K562 (cell line): ENCODE results near the gene ZNF584. TPM values are rescaled to one million over a fixed set of nuclear protein-coding genes. Genes with fewer than 3 reads are reported as not detected.

ENCODE experiments used
- BCL6 ChIP-seq: fragments of 250-450 bp; sonication (Bioruptor Pico); IDR thresholded peaks from 2 replicates; pipeline ENCODE4 v1.4.0; 2020
- ETV6 ChIP-seq, 3 experiments: fragments of 150-350 bp in 1 of 3; sonication (generic) in 1 of 3; formaldehyde crosslinking in 1 of 3; IDR thresholded peaks; 2 replicates each; pipeline versions ENCODE4 v1.6.1 to v1.8.0; 2014 to 2022; ENCODE audit warnings: borderline replicate concordance in 2 of 3, low read depth in 2 of 3, antibody characterized with exemption in 1 of 3, low read length in 1 of 3, mild to moderate bottlenecking in 1 of 3, missing genetic modification reagents in 1 of 3
- FOXJ3 ChIP-seq: sonication (generic); formaldehyde crosslinking; IDR thresholded peaks from 2 replicates; pipeline ENCODE4 v1.4.0; 2020; ENCODE audit warnings: mild to moderate bottlenecking, missing genetic modification reagents
- KHSRP ChIP-seq: fragments of 450-650 bp; IDR thresholded peaks from 2 replicates; pipeline ENCODE4 v1.6.1; 2017
- NFIC ChIP-seq: fragments of 450-650 bp; IDR thresholded peaks from 2 replicates; pipeline ENCODE4 v1.6.1; 2017; ENCODE audit warnings: mild to moderate bottlenecking, inconsistent platforms
- RB1 ChIP-seq: fragments of 450-650 bp; IDR thresholded peaks from 2 replicates; pipeline ENCODE4 v1.6.1; 2017; ENCODE audit warnings: low read depth, mild to moderate bottlenecking
- SMARCA5 ChIP-seq: fragments of 450-650 bp; IDR thresholded peaks from 2 replicates; pipeline ENCODE4 v1.6.1; 2016
- ZC3H4 ChIP-seq: sonication (generic); formaldehyde crosslinking; IDR thresholded peaks from 2 replicates; pipeline ENCODE4 v1.9.0; 2021; ENCODE audit warnings: missing genetic modification reagents, borderline replicate concordance
- ZNF444 ChIP-seq: fragments of 250-450 bp; sonication (Bioruptor Pico); IDR thresholded peaks from 2 replicates; pipeline ENCODE4 v1.4.0; 2020; ENCODE audit warnings: mild to moderate bottlenecking, moderate library complexity
- ZNF79 ChIP-seq: fragments of 250-450 bp; sonication (Bioruptor Pico); IDR thresholded peaks from 2 replicates; pipeline ENCODE4 v1.4.0; 2020; ENCODE audit warnings: low read depth, mild to moderate bottlenecking, moderate library complexity
- polyA plus RNA-seq, 8 experiments: library from polyadenylated mRNA; depleted of rRNA in 4 of 8; stranded (reverse) in 5 of 8; unstranded in 3 of 8; fragments of >200 nt; fragmentation: Nextera tagmentation in 2 of 8; fragmentation: Illumina TruSeq in 1 of 8; extraction: Ambion mirVana in 2 of 8; extraction: Trizol in 1 of 8; gene quantifications; 2 replicates each; pipeline versions ENCODE4 v1.2.1 to v1.2.3, GENCODE V29; 2011 to 2014; ENCODE audit warnings: inconsistent platforms in 1 of 8, missing spikeins in 1 of 8
- total RNA-seq, 7 experiments: library from RNA; depleted of rRNA in 6 of 7; stranded (reverse); fragments of >200 nt in 6 of 7; fragmentation: Illumina TruSeq in 2 of 7; extraction: Trizol in 2 of 7; gene quantifications; 2 replicates each; pipeline versions ENCODE4 v1.2.1 to v1.2.3, GENCODE V29; 2011 to 2021; ENCODE audit warnings: low replicate concordance in 1 of 7
- TF ChIP-seq, protein P1 (sequence below): fragments of 450-650 bp; IDR thresholded peaks from 2 replicates; pipeline ENCODE4 v1.6.1; 2016; ENCODE audit warnings: antibody characterized with exemption
- TF ChIP-seq, protein P2 (sequence below), 3 experiments: fragments of 200-800 bp in 1 of 3; fragments of 250-450 bp in 1 of 3; fragments of 450-650 bp in 1 of 3; sonication (Bioruptor Pico) in 1 of 3; sonication (Bioruptor generic) in 1 of 3; formaldehyde crosslinking in 1 of 3; IDR thresholded peaks; 2 replicates each; pipeline versions ENCODE4 v1.6.1 to v1.8.0; 2016 to 2022; ENCODE audit warnings: mild to moderate bottlenecking in 2 of 3, missing genetic modification characterization in 2 of 3, missing compliant biosample characterization in 1 of 3, moderate library complexity in 1 of 3
- TF ChIP-seq, protein P3 (sequence below): fragments of 200-800 bp; sonication (Bioruptor generic); IDR thresholded peaks from 2 replicates; pipeline ENCODE4 v1.6.1; 2017; ENCODE audit warnings: missing genetic modification characterization, missing compliant biosample characterization
- TF ChIP-seq, protein P4 (sequence below): fragments of 250-450 bp; sonication (Bioruptor Pico); IDR thresholded peaks from 2 replicates; pipeline ENCODE4 v1.4.0; 2020

Gene ZNF584
- total and polyA plus RNA-seq, 9 of the 15 experiments (the other 6 are each of a cell fraction or from before 2014, with no cell fraction given), result 5.8 to 43.4 (median 24.6) TPM

- TF ChIP-seq, protein P1, sequence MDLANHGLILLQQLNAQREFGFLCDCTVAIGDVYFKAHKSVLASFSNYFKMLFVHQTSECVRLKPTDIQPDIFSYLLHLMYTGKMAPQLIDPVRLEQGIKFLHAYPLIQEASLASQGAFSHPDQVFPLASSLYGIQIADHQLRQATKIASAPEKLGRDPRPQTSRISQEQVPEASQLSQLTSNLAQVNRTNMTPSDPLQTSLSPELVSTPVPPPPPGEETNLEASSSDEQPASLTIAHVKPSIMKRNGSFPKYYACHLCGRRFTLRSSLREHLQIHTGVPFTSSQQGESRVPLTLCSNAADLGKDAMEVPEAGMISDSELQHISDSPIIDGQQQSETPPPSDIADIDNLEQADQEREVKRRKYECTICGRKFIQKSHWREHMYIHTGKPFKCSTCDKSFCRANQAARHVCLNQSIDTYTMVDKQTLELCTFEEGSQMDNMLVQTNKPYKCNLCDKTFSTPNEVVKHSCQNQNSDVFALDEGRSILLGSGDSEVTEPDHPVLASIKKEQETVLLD, result 0 out of 2 replicates have a peak, but pooled peaks have one; percentile 43
- TF ChIP-seq ZNF444 (CRISPR knock-in tag) (no peak), RB1 (peak; percentile 99), KHSRP (no peak), FOXJ3 (CRISPR knock-in tag) (no peak), NFIC (peak; percentile 68), ZNF79 (CRISPR knock-in tag) (no peak), SMARCA5 (no peak), ETV6 (IDR thresholded peaks at IDR 0.05; ENCODE audit: borderline replicate concordance in 1 of 2, low read depth in 2 of 2, low read length in 1 of 2) (no peak; a peak in 1 of 4 replicates), ETV6 (CRISPR knock-in tag; IDR thresholded peaks at IDR 0.05; ENCODE audit: borderline replicate concordance) (no peak), ZC3H4 (CRISPR knock-in tag) (no peak; the same call in 1 of the 2 replicates), BCL6 (no peak)
- TF ChIP-seq, protein P2, sequence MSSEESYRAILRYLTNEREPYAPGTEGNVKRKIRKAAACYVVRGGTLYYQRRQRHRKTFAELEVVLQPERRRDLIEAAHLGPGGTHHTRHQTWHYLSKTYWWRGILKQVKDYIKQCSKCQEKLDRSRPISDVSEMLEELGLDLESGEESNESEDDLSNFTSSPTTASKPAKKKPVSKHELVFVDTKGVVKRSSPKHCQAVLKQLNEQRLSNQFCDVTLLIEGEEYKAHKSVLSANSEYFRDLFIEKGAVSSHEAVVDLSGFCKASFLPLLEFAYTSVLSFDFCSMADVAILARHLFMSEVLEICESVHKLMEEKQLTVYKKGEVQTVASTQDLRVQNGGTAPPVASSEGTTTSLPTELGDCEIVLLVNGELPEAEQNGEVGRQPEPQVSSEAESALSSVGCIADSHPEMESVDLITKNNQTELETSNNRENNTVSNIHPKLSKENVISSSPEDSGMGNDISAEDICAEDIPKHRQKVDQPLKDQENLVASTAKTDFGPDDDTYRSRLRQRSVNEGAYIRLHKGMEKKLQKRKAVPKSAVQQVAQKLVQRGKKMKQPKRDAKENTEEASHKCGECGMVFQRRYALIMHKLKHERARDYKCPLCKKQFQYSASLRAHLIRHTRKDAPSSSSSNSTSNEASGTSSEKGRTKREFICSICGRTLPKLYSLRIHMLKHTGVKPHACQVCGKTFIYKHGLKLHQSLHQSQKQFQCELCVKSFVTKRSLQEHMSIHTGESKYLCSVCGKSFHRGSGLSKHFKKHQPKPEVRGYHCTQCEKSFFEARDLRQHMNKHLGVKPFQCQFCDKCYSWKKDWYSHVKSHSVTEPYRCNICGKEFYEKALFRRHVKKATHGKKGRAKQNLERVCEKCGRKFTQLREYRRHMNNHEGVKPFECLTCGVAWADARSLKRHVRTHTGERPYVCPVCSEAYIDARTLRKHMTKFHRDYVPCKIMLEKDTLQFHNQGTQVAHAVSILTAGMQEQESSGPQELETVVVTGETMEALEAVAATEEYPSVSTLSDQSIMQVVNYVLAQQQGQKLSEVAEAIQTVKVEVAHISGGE (CRISPR knock-in tag; IDR thresholded peaks at IDR 0.05), result peak; percentile 99 to 100 (median 99)
- TF ChIP-seq, protein P3, sequence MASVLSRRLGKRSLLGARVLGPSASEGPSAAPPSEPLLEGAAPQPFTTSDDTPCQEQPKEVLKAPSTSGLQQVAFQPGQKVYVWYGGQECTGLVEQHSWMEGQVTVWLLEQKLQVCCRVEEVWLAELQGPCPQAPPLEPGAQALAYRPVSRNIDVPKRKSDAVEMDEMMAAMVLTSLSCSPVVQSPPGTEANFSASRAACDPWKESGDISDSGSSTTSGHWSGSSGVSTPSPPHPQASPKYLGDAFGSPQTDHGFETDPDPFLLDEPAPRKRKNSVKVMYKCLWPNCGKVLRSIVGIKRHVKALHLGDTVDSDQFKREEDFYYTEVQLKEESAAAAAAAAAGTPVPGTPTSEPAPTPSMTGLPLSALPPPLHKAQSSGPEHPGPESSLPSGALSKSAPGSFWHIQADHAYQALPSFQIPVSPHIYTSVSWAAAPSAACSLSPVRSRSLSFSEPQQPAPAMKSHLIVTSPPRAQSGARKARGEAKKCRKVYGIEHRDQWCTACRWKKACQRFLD, result peak; percentile 89
- TF ChIP-seq, protein P4, sequence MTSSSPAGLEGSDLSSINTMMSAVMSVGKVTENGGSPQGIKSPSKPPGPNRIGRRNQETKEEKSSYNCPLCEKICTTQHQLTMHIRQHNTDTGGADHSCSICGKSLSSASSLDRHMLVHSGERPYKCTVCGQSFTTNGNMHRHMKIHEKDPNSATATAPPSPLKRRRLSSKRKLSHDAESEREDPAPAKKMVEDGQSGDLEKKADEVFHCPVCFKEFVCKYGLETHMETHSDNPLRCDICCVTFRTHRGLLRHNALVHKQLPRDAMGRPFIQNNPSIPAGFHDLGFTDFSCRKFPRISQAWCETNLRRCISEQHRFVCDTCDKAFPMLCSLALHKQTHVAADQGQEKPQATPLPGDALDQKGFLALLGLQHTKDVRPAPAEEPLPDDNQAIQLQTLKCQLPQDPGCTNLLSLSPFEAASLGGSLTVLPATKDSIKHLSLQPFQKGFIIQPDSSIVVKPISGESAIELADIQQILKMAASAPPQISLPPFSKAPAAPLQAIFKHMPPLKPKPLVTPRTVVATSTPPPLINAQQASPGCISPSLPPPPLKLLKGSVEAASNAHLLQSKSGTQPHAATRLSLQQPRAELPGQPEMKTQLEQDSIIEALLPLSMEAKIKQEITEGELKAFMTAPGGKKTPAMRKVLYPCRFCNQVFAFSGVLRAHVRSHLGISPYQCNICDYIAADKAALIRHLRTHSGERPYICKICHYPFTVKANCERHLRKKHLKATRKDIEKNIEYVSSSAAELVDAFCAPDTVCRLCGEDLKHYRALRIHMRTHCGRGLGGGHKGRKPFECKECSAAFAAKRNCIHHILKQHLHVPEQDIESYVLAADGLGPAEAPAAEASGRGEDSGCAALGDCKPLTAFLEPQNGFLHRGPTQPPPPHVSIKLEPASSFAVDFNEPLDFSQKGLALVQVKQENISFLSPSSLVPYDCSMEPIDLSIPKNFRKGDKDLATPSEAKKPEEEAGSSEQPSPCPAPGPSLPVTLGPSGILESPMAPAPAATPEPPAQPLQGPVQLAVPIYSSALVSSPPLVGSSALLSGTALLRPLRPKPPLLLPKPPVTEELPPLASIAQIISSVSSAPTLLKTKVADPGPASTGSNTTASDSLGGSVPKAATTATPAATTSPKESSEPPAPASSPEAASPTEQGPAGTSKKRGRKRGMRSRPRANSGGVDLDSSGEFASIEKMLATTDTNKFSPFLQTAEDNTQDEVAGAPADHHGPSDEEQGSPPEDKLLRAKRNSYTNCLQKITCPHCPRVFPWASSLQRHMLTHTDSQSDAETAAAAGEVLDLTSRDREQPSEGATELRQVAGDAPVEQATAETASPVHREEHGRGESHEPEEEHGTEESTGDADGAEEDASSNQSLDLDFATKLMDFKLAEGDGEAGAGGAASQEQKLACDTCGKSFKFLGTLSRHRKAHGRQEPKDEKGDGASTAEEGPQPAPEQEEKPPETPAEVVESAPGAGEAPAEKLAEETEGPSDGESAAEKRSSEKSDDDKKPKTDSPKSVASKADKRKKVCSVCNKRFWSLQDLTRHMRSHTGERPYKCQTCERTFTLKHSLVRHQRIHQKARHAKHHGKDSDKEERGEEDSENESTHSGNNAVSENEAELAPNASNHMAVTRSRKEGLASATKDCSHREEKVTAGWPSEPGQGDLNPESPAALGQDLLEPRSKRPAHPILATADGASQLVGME, result no peak
Measured at GRCh38 chr19:58380662-58381459, 27.6 kb upstream of the ZNF584 start, which contains the start of gene ZNF837 (continued).
